ENCODE data around the gene OSBPL9. TPM values are rescaled to one million over a fixed set of nuclear protein-coding genes. Genes with fewer than 3 reads are reported as not detected.

Gene OSBPL9
- total and polyA plus RNA-seq, 2 donors (not counting 1 experiment from before 2014, with no cell fraction given): 23.1 to 59.6 TPM

DNA sequence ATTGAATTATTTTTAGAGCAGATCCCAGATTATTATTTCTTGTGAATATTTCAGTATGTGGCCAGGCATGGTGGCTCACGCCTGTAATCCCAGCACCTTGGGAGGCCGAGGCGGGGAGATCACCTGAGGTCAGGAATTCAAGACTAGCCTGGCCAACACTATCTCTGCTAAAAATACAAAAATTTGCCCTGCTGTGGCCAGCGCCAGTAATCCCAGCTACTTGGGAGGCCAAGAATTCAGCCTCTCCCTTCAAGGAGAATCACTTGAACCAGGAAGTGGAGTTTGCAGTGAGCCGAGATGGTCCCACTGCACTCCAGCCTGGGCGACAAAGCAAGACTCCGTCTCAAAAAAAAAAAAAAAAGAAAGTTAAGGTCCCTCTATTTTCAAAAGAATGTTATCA is 4.3 kb downstream of the OSBPL9 start:
- no peak overlapping the region for H3K27ac ChIP-seq (ENCODE audit: low read length in 2 of 2)
- ATAC-seq (ENCODE audit: low read depth) (no peak), DNase-seq (no peak)
- peaks cover 41% of the 10 kb centered on the region for H3K4me1 Mint-ChIP-seq
- H3K4me3 Mint-ChIP-seq: no peak overlapping the region
- no peaks in the 10 kb centered on the region for H3K9me3 ChIP-seq (ENCODE audit: control extremely low read depth in 1 of 3, control insufficient read depth in 2 of 3, insufficient read depth in 1 of 3, low read length in 2 of 3)
- H3K27me3 ChIP-seq (replicated peaks in 1 of 4; ENCODE audit: control extremely low read depth in 1 of 4, control insufficient read depth in 3 of 4, insufficient read depth in 4 of 4, low read length in 3 of 4): no peaks in the 10 kb centered on the region
- H3K27me3 Mint-ChIP-seq: no peaks in the 10 kb centered on the region
- H3K79me2 ChIP-seq (ENCODE audit: control insufficient read depth, insufficient read depth, low read length): peaks cover 85% of the 10 kb centered on the region
- peaks cover 10 to 17% of the 10 kb centered on the region in 2 donors for H3K4me1 ChIP-seq (ENCODE audit: control insufficient read depth in 2 of 2, insufficient read depth in 2 of 2, low read length in 2 of 2)
- ChIA-PET POLR2A (no interaction called here), CTCF (interaction anchor here (0.6 to 2.1 kb wide), 2 partner anchors 143 to 148 kb away, joined by 3 to 5 read pairs; no protein-coding TSS in a partner anchor)
- no peak overlapping the region for H2AFZ ChIP-seq (ENCODE audit: insufficient read depth, low read depth, low read length, poor library complexity, severe bottlenecking)
- no peak overlapping the region for H3K4me3 ChIP-seq (ENCODE audit: control extremely low read depth in 1 of 5, extremely low read depth in 1 of 5, insufficient read depth in 1 of 5, low read depth in 2 of 5, low read length in 4 of 5)
- no peak overlapping the region for H3K9ac ChIP-seq (ENCODE audit: low read length)
- no peak overlapping the region for H3K4me2 ChIP-seq (replicated peaks; ENCODE audit: low read depth, low read length, poor library complexity, severe bottlenecking)
- H3K27ac Mint-ChIP-seq: no peak overlapping the region
- H4K20me1 ChIP-seq (ENCODE audit: control insufficient read depth, insufficient read depth, low read length, poor library complexity, severe bottlenecking): no peaks in the 10 kb centered on the region
- H3K9me3 Mint-ChIP-seq (ENCODE audit: insufficient read depth): no peaks in the 10 kb centered on the region
- intact Hi-C loops (cut with micrococcal nuclease): no loop called here
- TF ChIP-seq, protein P1, sequence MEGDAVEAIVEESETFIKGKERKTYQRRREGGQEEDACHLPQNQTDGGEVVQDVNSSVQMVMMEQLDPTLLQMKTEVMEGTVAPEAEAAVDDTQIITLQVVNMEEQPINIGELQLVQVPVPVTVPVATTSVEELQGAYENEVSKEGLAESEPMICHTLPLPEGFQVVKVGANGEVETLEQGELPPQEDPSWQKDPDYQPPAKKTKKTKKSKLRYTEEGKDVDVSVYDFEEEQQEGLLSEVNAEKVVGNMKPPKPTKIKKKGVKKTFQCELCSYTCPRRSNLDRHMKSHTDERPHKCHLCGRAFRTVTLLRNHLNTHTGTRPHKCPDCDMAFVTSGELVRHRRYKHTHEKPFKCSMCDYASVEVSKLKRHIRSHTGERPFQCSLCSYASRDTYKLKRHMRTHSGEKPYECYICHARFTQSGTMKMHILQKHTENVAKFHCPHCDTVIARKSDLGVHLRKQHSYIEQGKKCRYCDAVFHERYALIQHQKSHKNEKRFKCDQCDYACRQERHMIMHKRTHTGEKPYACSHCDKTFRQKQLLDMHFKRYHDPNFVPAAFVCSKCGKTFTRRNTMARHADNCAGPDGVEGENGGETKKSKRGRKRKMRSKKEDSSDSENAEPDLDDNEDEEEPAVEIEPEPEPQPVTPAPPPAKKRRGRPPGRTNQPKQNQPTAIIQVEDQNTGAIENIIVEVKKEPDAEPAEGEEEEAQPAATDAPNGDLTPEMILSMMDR (IDR thresholded peaks at IDR 0.05): no peak
- no peak for TF ChIP-seq EZH2 (IDR thresholded peaks at IDR 0.05; ENCODE audit: borderline replicate concordance, insufficient read depth, low read depth, low read length, poor library complexity, severe bottlenecking)
- WGBS (ENCODE audit: insufficient coverage): 100% methylated on average over 1 of the region's 7 CpGs
- no peaks in the 10 kb centered on the region for H3K36me3 ChIP-seq (replicated peaks in 1 of 2; ENCODE audit: control extremely low read depth in 1 of 2, control insufficient read depth in 1 of 2, extremely low read depth in 1 of 2, insufficient read depth in 2 of 2, low read length in 1 of 2)

DNA sequence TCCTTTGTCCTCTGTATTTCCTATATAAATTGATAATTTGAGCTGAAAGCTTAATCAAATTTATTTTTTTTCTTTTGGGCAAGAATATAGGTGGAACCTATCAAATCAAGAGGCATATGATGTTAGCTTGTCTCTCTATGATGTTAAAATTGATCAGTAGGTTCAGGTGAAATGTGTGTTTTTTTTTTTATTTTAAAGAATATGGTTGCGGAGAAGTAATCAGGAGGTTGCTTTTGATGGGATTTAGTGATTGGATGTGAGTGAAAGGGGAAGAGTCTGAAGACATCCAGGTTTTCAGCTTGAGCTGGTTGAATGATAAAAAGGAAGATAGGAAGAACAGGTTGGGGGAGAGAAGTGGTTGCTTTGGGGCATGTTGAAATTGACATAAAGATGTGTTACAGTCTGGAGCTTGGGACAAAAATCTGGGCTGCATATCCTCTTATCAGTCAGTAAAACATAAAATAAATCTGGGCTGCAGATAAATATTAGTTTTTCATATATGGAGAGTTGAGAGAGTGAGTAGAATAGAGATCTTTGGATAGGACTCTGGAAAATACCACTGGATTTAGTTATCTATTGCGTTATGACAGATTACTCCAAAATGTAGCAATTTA is 5.1 kb downstream of the OSBPL9 start:
- Histone ChIP-seq H3K36me3 (replicated peaks in 1 of 2; ENCODE audit: control extremely low read depth in 1 of 2, control insufficient read depth in 1 of 2, extremely low read depth in 1 of 2, insufficient read depth in 2 of 2, low read length in 1 of 2) (no peaks in the 10 kb centered on the region), H3K27ac (ENCODE audit: low read length in 2 of 2) (no peak overlapping the region), H3K9me3 (ENCODE audit: control extremely low read depth in 1 of 3, control insufficient read depth in 2 of 3, insufficient read depth in 1 of 3, low read length in 2 of 3) (no peaks in the 10 kb centered on the region), H3K4me2 (replicated peaks; ENCODE audit: low read depth, low read length, poor library complexity, severe bottlenecking) (no peak overlapping the region), H3K9ac (ENCODE audit: low read length) (no peak overlapping the region), H3K27me3 (replicated peaks in 1 of 4; ENCODE audit: control extremely low read depth in 1 of 4, control insufficient read depth in 3 of 4, insufficient read depth in 4 of 4, low read length in 3 of 4) (no peaks in the 10 kb centered on the region), H4K20me1 (ENCODE audit: control insufficient read depth, insufficient read depth, low read length, poor library complexity, severe bottlenecking) (no peaks in the 10 kb centered on the region), H2AFZ (ENCODE audit: insufficient read depth, low read depth, low read length, poor library complexity, severe bottlenecking) (no peak overlapping the region), H3K4me1 (ENCODE audit: control insufficient read depth in 2 of 2, insufficient read depth in 2 of 2, low read length in 2 of 2) (peaks cover 6 to 11% of the 10 kb centered on the region in 2 donors), H3K4me3 (ENCODE audit: control extremely low read depth in 1 of 5, extremely low read depth in 1 of 5, insufficient read depth in 1 of 5, low read depth in 2 of 5, low read length in 4 of 5) (no peak overlapping the region), H3K79me2 (ENCODE audit: control insufficient read depth, insufficient read depth, low read length) (peaks cover 86% of the 10 kb centered on the region)
- ATAC-seq (ENCODE audit: low read depth) (no peak), DNase-seq (no peak)
- Mint-ChIP-seq H3K4me3 (no peak overlapping the region), H3K27me3 (no peaks in the 10 kb centered on the region), H3K27ac (no peak overlapping the region), H3K9me3 (ENCODE audit: insufficient read depth) (no peaks in the 10 kb centered on the region), H3K4me1 (peaks cover 37% of the 10 kb centered on the region)
- 100% methylated on average over 1 of the region's 2 CpGs for whole genome bisulfite sequencing (ENCODE audit: insufficient coverage)
- intact Hi-C loops (cut with micrococcal nuclease): no loop called here
- CTCF ChIA-PET: interaction anchor here (0.6 to 2.1 kb wide), 2 partner anchors 142 to 147 kb away, joined by 3 to 5 read pairs; no protein-coding TSS in a partner anchor
- TF ChIP-seq, protein P1 (IDR thresholded peaks at IDR 0.05): no peak
- no peak for TF ChIP-seq EZH2 (IDR thresholded peaks at IDR 0.05; ENCODE audit: borderline replicate concordance, insufficient read depth, low read depth, low read length, poor library complexity, severe bottlenecking)
- POLR2A ChIA-PET: no interaction called here

All from B cell (primary cell).